Uterus (tissue), 4 donors: ENCODE results near the gene MAP3K6. TPM values are rescaled to one million over a fixed set of nuclear protein-coding genes. Genes with fewer than 3 reads are reported as not detected.

Experiments
- DNase-seq, 2 donors: peaks; one replicate each; pipeline ENCODE4 v3.0.0-alpha.2; 2019 to 2020
- H3K27ac ChIP-seq, 2 donors: fragments of 200-600 bp; sonication (generic); 1 replicate in 1 of 2; 2 replicates in 1 of 2; pipeline ENCODE4 v1.5.1; 2016 to 2018
- H3K27me3 ChIP-seq, 2 donors: fragments of 200-600 bp; sonication (generic); one replicate each; pipeline ENCODE4 v1.5.1; 2018 to 2019; ENCODE audit warnings: control low read depth in 1 of 2
- H3K36me3 ChIP-seq, 2 donors: fragments of 200-600 bp; sonication (generic); one replicate each; pipeline ENCODE4 v1.5.1; 2019; ENCODE audit warnings: control low read depth in 1 of 2
- H3K4me1 ChIP-seq, 2 donors: fragments of 200-600 bp; sonication (generic); one replicate each; pipeline ENCODE4 v1.5.1; 2018 to 2019; ENCODE audit warnings: control low read depth in 1 of 2
- H3K4me3 ChIP-seq, 2 donors: fragments of 200-600 bp; sonication (generic); 1 replicate in 1 of 2; 2 replicates in 1 of 2; pipeline ENCODE4 v1.5.1; 2018 to 2019; ENCODE audit warnings: mild to moderate bottlenecking in 1 of 2
- H3K9me3 ChIP-seq, 2 donors: fragments of 200-600 bp; sonication (generic); one replicate each; pipeline ENCODE4 v1.5.1; 2019; ENCODE audit warnings: control low read depth in 1 of 2
- CTCF ChIP-seq, 4 experiments: fragments of 200-600 bp in 2 of 4; fragments of 450-650 bp in 2 of 4; sonication (generic) in 2 of 4; IDR thresholded peaks; one replicate each; pipeline ENCODE4 v1.5.1; 2016 to 2019; ENCODE audit warnings: antibody characterized with exemption in 4 of 4, mild to moderate bottlenecking in 2 of 4, moderate library complexity in 1 of 4
- POLR2A ChIP-seq, 2 donors: fragments of 450-650 bp; IDR thresholded peaks; one replicate each; pipeline ENCODE4 v1.6.1; 2016; ENCODE audit warnings: antibody characterized with exemption in 2 of 2, mild to moderate bottlenecking in 1 of 2, moderate library complexity in 1 of 2
- intact Hi-C: fragments of 100-400 bp; cut with DNase I; formaldehyde crosslinking; loops from one replicate; pipeline ENCODE4 v1.15.1; 2023; ENCODE audit warnings: low total_unique reads
- total RNA-seq, 4 donors: library from RNA; depleted of rRNA in 3 of 4; stranded (reverse); fragments of >200 nt in 3 of 4; gene quantifications; one replicate each; pipeline versions ENCODE4 v1.1.0 to v1.2.4, GENCODE V29; 2014 to 2023
- donor health status: DM: yes; HTN: yes; CAD: no.

MAP3K6 gene
- total RNA-seq, 4 donors from 2014 or later: 10.9 to 124 (median 16.5) TPM

- Histone ChIP-seq H3K4me3 (no peak overlapping the region), H3K27me3 (no peaks in the 10 kb centered on the region), H3K36me3 (no peaks in the 10 kb centered on the region), H3K4me1 (peaks cover 0 to 2% of the 10 kb centered on the region in 2 donors), H3K9me3 (no peaks in the 10 kb centered on the region), H3K27ac (peak overlapping the region in 1 of 2 donors; percentile 34)
- intact Hi-C loops: no loop called here
- TF ChIP-seq POLR2A (IDR thresholded peaks at IDR 0.05) (no peak), CTCF (IDR thresholded peaks at IDR 0.05) (no peak)
- no peak for DNase-seq
These were observed 48.6 kb downstream of the MAP3K6 start for GRCh38 chr1:27318136-27318535.

- Histone ChIP-seq H3K4me3 (no peak overlapping the region), H3K27ac (no peak overlapping the region), H3K4me1 (no peaks in the 10 kb centered on the region), H3K9me3 (no peaks in the 10 kb centered on the region), H3K27me3 (no peaks in the 10 kb centered on the region), H3K36me3 (no peaks in the 10 kb centered on the region)
- TF ChIP-seq CTCF (IDR thresholded peaks at IDR 0.05) (no peak), POLR2A (IDR thresholded peaks at IDR 0.05) (no peak)
- DNase-seq: no peak
- intact Hi-C loops: no loop called here
These were observed 49.9 kb downstream of the MAP3K6 start for GRCh38 chr1:27316860-27317259.

- DNase-seq: no peak
- intact Hi-C loops: no loop called here
These were observed 52.0 kb downstream of the MAP3K6 start for GRCh38 chr1:27314737-27315136.

GRCh38 chr1:27314169-27314568, 52.6 kb downstream of the MAP3K6 start:
- Histone ChIP-seq H3K9me3 (no peaks in the 10 kb centered on the region), H3K27me3 (no peaks in the 10 kb centered on the region), H3K27ac (no peak overlapping the region), H3K36me3 (no peaks in the 10 kb centered on the region), H3K4me1 (no peaks in the 10 kb centered on the region), H3K4me3 (no peak overlapping the region)
- no peak for DNase-seq
- intact Hi-C loops: no loop called here
- TF ChIP-seq CTCF (IDR thresholded peaks at IDR 0.05) (no peak), POLR2A (IDR thresholded peaks at IDR 0.05) (no peak)

More at GRCh38 chr1:27314737-27315136, 52.0 kb downstream of the MAP3K6 start:
- no peak overlapping the region for H3K4me3 ChIP-seq
- no peaks in the 10 kb centered on the region for H3K4me1 ChIP-seq
- no peaks in the 10 kb centered on the region for H3K9me3 ChIP-seq
- H3K27ac ChIP-seq: no peak overlapping the region
- no peaks in the 10 kb centered on the region for H3K36me3 ChIP-seq
- no peaks in the 10 kb centered on the region for H3K27me3 ChIP-seq
- TF ChIP-seq POLR2A (IDR thresholded peaks at IDR 0.05): no peak

GRCh38 chr1:27307874-27308598, 58.7 kb downstream of the MAP3K6 start:
- intact Hi-C loops: loop anchor here (10.0 kb wide), 1 partner anchor 357 kb away; no protein-coding TSS in a partner anchor
- TF ChIP-seq POLR2A (IDR thresholded peaks at IDR 0.05) (no peak), CTCF (IDR thresholded peaks at IDR 0.05) (no peak)
- H3K36me3 ChIP-seq: no peaks in the 10 kb centered on the region
- no peak overlapping the region for H3K4me3 ChIP-seq
- no peaks in the 10 kb centered on the region for H3K27me3 ChIP-seq
- H3K9me3 ChIP-seq: no peaks in the 10 kb centered on the region
- no peaks in the 10 kb centered on the region for H3K4me1 ChIP-seq
- no peak for DNase-seq
- H3K27ac ChIP-seq: no peak overlapping the region
